Measurements from ENCODE around the gene MOB2.

DNA sequence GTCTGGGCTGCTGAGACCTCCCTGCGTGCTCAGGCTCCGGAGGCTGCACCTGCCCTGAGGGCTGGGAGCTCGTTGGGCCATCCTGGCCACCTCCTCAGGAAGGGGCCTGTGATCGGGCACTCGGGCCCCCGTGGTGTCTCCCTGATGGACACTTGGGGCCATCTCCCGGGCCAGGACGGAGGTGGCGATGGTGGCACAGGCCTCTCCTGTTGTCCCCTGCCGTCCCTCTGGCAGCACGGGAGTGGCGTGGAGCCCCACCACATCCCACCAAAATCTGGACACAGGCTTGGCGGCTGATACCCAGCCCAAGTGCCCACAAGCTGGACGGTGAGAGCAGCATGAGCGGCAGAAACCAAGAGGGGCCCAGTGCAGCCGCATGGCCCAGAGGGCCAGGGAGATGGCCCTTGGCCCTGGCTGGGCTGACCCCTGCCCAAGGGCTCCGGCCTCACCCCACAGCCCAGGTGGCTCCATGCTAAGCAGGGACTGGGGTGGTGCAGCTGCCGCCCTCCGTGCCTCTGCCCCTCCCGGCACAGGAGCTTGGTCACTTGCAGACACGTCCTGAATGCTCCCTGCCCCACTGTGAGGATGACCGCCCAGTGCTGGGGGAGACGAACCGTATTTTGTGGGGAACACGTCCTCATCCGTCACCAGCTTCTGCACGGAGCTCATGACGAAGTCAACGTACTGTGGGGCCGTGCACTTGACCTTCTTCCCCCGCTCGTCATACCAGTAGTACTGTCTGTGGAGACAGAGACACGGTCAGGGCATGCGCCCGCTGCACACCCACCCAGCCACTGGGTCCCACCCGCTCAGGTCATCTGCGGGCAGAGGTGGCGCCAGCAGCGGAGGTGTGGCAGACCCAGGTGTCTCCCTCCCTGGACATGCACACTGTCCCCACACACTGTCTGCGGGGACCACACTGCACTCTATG is 15.6 kb downstream of the MOB2 start:
- TF ChIP-seq POLR2AphosphoS5 (IDR thresholded peaks at IDR 0.05; ENCODE audit: borderline replicate concordance, low read depth, low read length) (no peak), FOXP2 (optimal IDR thresholded peaks at IDR 0.05; ENCODE audit: control extremely low read depth, extremely low read length, insufficient read depth) (no peak)

All from SK-N-MC (cell line).